H9 (cell line): Measurements from ENCODE around the gene CFP. TPM values are rescaled to one million over a fixed set of nuclear protein-coding genes. Genes with fewer than 3 reads are reported as not detected.

ENCODE experiments used
- DNase-seq: peaks from one replicate; pipeline ENCODE4 v3.0.0-alpha.2; 2017
- H2AFZ ChIP-seq: one replicate; pipeline ENCODE4 v1.6.1; 2013; ENCODE audit warnings: mild to moderate bottlenecking, low read length, control low read depth, moderate library complexity
- H2AK5ac ChIP-seq: 2 replicates; pipeline ENCODE4 v1.6.1; 2013; ENCODE audit warnings: low read length, control low read depth, mixed read lengths; ENCODE audit not compliant: insufficient read length
- H2BK120ac ChIP-seq: one replicate; pipeline ENCODE4 v1.6.1; 2013; ENCODE audit warnings: low read depth, mild to moderate bottlenecking, low read length, control low read depth, inconsistent platforms; ENCODE audit not compliant: poor library complexity, severe bottlenecking
- H2BK12ac ChIP-seq: 2 replicates; pipeline ENCODE4 v1.6.1; 2013; ENCODE audit warnings: low read length, control low read depth, mixed read lengths, low read depth; ENCODE audit not compliant: insufficient read length
- H2BK15ac ChIP-seq: 2 replicates; pipeline ENCODE4 v1.6.1; 2013; ENCODE audit warnings: low read depth, low read length, control low read depth
- H2BK20ac ChIP-seq: one replicate; pipeline ENCODE4 v1.6.1; 2013; ENCODE audit warnings: low read depth, mild to moderate bottlenecking, low read length, control low read depth, inconsistent platforms; ENCODE audit not compliant: poor library complexity, severe bottlenecking
- H2BK5ac ChIP-seq: 2 replicates; pipeline ENCODE4 v1.6.1; 2013; ENCODE audit warnings: low read length, control low read depth, mixed read lengths; ENCODE audit not compliant: insufficient read length
- H3K14ac ChIP-seq: 2 replicates; pipeline ENCODE4 v1.6.1; 2013; ENCODE audit warnings: low read length, control low read depth; ENCODE audit not compliant: insufficient read depth
- H3K18ac ChIP-seq: 2 replicates; pipeline ENCODE4 v1.6.1; 2013; ENCODE audit warnings: low read depth, mild to moderate bottlenecking, mixed read lengths, low read length, control low read depth; ENCODE audit not compliant: insufficient read length
- H3K23ac ChIP-seq: 2 replicates; pipeline ENCODE4 v1.6.1; 2013; ENCODE audit warnings: low read length, control low read depth, mixed read lengths, low read depth; ENCODE audit not compliant: insufficient read length
- H3K23me2 ChIP-seq: 2 replicates; pipeline ENCODE4 v1.6.1; 2013; ENCODE audit warnings: low read depth, mild to moderate bottlenecking, mixed read lengths, low read length, control low read depth; ENCODE audit not compliant: insufficient read length, poor library complexity, severe bottlenecking
- H3K27ac ChIP-seq: 2 replicates; pipeline ENCODE4 v1.5.1; 2013; ENCODE audit warnings: low read length, control low read depth, mixed read lengths, low read depth; ENCODE audit not compliant: insufficient read length
- H3K27me3 ChIP-seq: 2 replicates; pipeline ENCODE4 v1.6.1; 2013; ENCODE audit warnings: low read length, control low read depth, inconsistent platforms; ENCODE audit not compliant: insufficient read depth
- H3K4ac ChIP-seq: 2 replicates; pipeline ENCODE4 v1.6.1; 2013; ENCODE audit warnings: low read depth, mild to moderate bottlenecking, control low read depth, inconsistent platforms, low read length, moderate library complexity
- H3K4me1 ChIP-seq: 2 replicates; pipeline ENCODE4 v1.6.1; 2013; ENCODE audit warnings: low read length, control low read depth, inconsistent platforms; ENCODE audit not compliant: insufficient read depth
- H3K4me2 ChIP-seq: 2 replicates; pipeline ENCODE4 v1.6.1; 2013; ENCODE audit warnings: low read length, control low read depth, mixed read lengths; ENCODE audit not compliant: insufficient read length, insufficient read depth
- H3K56ac ChIP-seq: 2 replicates; pipeline ENCODE4 v1.6.1; 2013; ENCODE audit warnings: low read depth, mild to moderate bottlenecking, mixed read lengths, low read length, control low read depth; ENCODE audit not compliant: insufficient read length
- H3K79me1 ChIP-seq: 2 replicates; pipeline ENCODE4 v1.6.1; 2013; ENCODE audit warnings: low read depth, mild to moderate bottlenecking, moderate library complexity, low read length, control low read depth, inconsistent platforms; ENCODE audit not compliant: insufficient read depth, poor library complexity, severe bottlenecking
- H3K79me2 ChIP-seq: 2 replicates; pipeline ENCODE4 v1.6.1; 2013; ENCODE audit warnings: low read length, control low read depth, inconsistent platforms; ENCODE audit not compliant: insufficient read depth
- H3K9ac ChIP-seq: 2 replicates; pipeline ENCODE4 v1.6.1; 2013; ENCODE audit warnings: low read length, control low read depth, mixed read lengths; ENCODE audit not compliant: insufficient read length; ENCODE audit errors: extremely low read depth
- H3K9me3 ChIP-seq: one replicate; pipeline ENCODE4 v1.6.1; 2013; ENCODE audit warnings: low read depth, low read length, inconsistent platforms; ENCODE audit not compliant: control insufficient read depth
- H3T11ph ChIP-seq: one replicate; pipeline ENCODE4 v1.6.1; 2013; ENCODE audit warnings: mild to moderate bottlenecking, low read length, control low read depth, inconsistent platforms
- H4K20me1 ChIP-seq: one replicate; pipeline ENCODE4 v1.6.1; 2013; ENCODE audit not compliant: control insufficient read depth, insufficient read length, insufficient read depth
- H4K5ac ChIP-seq: 2 replicates; pipeline ENCODE4 v1.6.1; 2013; ENCODE audit warnings: low read depth, mild to moderate bottlenecking, mixed read lengths, low read length, control low read depth; ENCODE audit not compliant: insufficient read length
- H4K8ac ChIP-seq: replicated peaks from 2 replicates; pipeline ENCODE4 v1.6.1; 2013; ENCODE audit warnings: low read length, control low read depth, mixed read lengths, low read depth; ENCODE audit not compliant: insufficient read length
- H4K91ac ChIP-seq: 2 replicates; pipeline ENCODE4 v1.6.1; 2013; ENCODE audit warnings: low read depth, mild to moderate bottlenecking, moderate library complexity, mixed read lengths, low read length, control low read depth; ENCODE audit not compliant: insufficient read length
- H3K27ac Mint-ChIP-seq, 3 experiments: 2 replicates in 2 of 3; 3 replicates in 1 of 3; pipeline ENCODE4 v1.8.0; 2020 to 2021; ENCODE audit warnings: mixed read lengths in 3 of 3, mild to moderate bottlenecking in 1 of 3, moderate library complexity in 1 of 3
- H3K27me3 Mint-ChIP-seq: 2 replicates; pipeline ENCODE4 v1.8.0; 2021; ENCODE audit warnings: low read depth, mild to moderate bottlenecking, moderate library complexity, mixed read lengths
- H3K36me3 Mint-ChIP-seq, 3 experiments: 2 replicates in 2 of 3; 3 replicates in 1 of 3; pipeline ENCODE4 v1.8.0; 2020 to 2021; ENCODE audit warnings: low read depth in 3 of 3, mixed read lengths in 3 of 3; ENCODE audit not compliant: insufficient read depth in 1 of 3
- H3K4me1 Mint-ChIP-seq, 2 experiments: 2 replicates each; pipeline ENCODE4 v1.8.0; 2020; ENCODE audit warnings: mixed read lengths in 2 of 2
- H3K4me3 Mint-ChIP-seq, 2 experiments: 2 replicates in 1 of 2; 3 replicates in 1 of 2; pipeline ENCODE4 v1.8.0; 2020 to 2021; ENCODE audit warnings: mild to moderate bottlenecking in 2 of 2, mixed read lengths in 2 of 2, moderate library complexity in 1 of 2
- H3K9me3 Mint-ChIP-seq, 2 experiments: 2 replicates in 1 of 2; 3 replicates in 1 of 2; pipeline ENCODE4 v1.8.0; 2020; ENCODE audit warnings: mild to moderate bottlenecking in 2 of 2, mixed read lengths in 2 of 2, moderate library complexity in 1 of 2
- CTCF ChIP-seq: fragments of 200-600 bp; sonication (generic); conservative IDR thresholded peaks from 3 replicates; pipeline ENCODE4 v1.8.0; 2021; ENCODE audit warnings: antibody characterized with exemption, mild to moderate bottlenecking
- WGBS: extraction: QIAGEN DNeasy Blood & Tissue Kit; methylation state at CpG from one replicate; pipeline ENCODE4 v1.1.7; 2013; ENCODE audit warnings: missing lambda C conversion rate, low lambda C conversion rate, mixed read lengths; ENCODE audit not compliant: insufficient read length; ENCODE audit errors: extremely low coverage; 5-methylcytosine and 5-hydroxymethylcytosine counted together
- total RNA-seq: library from RNA; stranded (reverse); gene quantifications from 2 replicates; pipeline ENCODE4 v1.2.1, GENCODE V29; 2021

The CFP gene
- total RNA-seq, 1 experiment from 2014 or later, result 2.3 TPM

- H3K9ac ChIP-seq, result peak overlapping the region; percentile 48
Measured at GRCh38 chrX:47649271-47649670, 19.5 kb upstream of the CFP start.

More at GRCh38 chrX:47649271-47649670, 19.5 kb upstream of the CFP start:
- no peak overlapping the region for H3K56ac ChIP-seq
- no peak overlapping the region for H2BK120ac ChIP-seq
- no peaks in the 10 kb centered on the region for H3K27me3 ChIP-seq
- no CpG with 5 or more reads among the region's 8 CpGs for WGBS
- H2BK12ac ChIP-seq, result no peak overlapping the region
- H4K91ac ChIP-seq, result no peak overlapping the region
- Mint-ChIP-seq H3K36me3 (peaks cover 32 to 57% (median 36%) of the 10 kb centered on the region in 3 experiments), H3K27me3 (no peaks in the 10 kb centered on the region; the same call in 1 of the 2 replicates), H3K27ac (no peak overlapping the region; a peak in 1 of 7 replicates), H3K4me1 (peaks cover 23 to 26% of the 10 kb centered on the region in 2 experiments), H3K4me3 (peak overlapping the region; percentile 83 to 87), H3K9me3 (peaks cover 80 to 84% of the 10 kb centered on the region in 2 experiments)
- H3K79me2 ChIP-seq, result no peaks in the 10 kb centered on the region
- H3K14ac ChIP-seq, result no peak overlapping the region
- H3K27ac ChIP-seq, result no peak overlapping the region
- no peak overlapping the region for H3K18ac ChIP-seq
- H3K23me2 ChIP-seq, result no peaks in the 10 kb centered on the region
- H2AK5ac ChIP-seq, result no peak overlapping the region
- H3K9me3 ChIP-seq, result peaks cover 50% of the 10 kb centered on the region
- H2BK20ac ChIP-seq, result no peak overlapping the region
- TF ChIP-seq CTCF, result no peak
- no peak overlapping the region for H3K23ac ChIP-seq
- H4K8ac ChIP-seq, result no peak overlapping the region
- H3K79me1 ChIP-seq, result peaks cover 2% of the 10 kb centered on the region
- H2BK15ac ChIP-seq, result no peak overlapping the region
- no peak overlapping the region for H3K4ac ChIP-seq
- H4K20me1 ChIP-seq, result no peaks in the 10 kb centered on the region
- H3K4me2 ChIP-seq, result peak overlapping the region; percentile 70
- H4K5ac ChIP-seq, result no peak overlapping the region
- no peak overlapping the region for H3T11ph ChIP-seq
- no peak for DNase-seq
- no peak overlapping the region for H2BK5ac ChIP-seq
- no peak overlapping the region for H2AFZ ChIP-seq
- H3K4me1 ChIP-seq, result no peaks in the 10 kb centered on the region; the same call in 1 of the 2 replicates
